Measurements from ENCODE around the gene TOB1. TPM values are rescaled to one million over a fixed set of nuclear protein-coding genes. Genes with fewer than 3 reads are reported as not detected.

Gene TOB1
- polyA plus RNA-seq, 1 of the 3 experiments (the other 2 are of a cell fraction), result 19.3 TPM

DNA sequence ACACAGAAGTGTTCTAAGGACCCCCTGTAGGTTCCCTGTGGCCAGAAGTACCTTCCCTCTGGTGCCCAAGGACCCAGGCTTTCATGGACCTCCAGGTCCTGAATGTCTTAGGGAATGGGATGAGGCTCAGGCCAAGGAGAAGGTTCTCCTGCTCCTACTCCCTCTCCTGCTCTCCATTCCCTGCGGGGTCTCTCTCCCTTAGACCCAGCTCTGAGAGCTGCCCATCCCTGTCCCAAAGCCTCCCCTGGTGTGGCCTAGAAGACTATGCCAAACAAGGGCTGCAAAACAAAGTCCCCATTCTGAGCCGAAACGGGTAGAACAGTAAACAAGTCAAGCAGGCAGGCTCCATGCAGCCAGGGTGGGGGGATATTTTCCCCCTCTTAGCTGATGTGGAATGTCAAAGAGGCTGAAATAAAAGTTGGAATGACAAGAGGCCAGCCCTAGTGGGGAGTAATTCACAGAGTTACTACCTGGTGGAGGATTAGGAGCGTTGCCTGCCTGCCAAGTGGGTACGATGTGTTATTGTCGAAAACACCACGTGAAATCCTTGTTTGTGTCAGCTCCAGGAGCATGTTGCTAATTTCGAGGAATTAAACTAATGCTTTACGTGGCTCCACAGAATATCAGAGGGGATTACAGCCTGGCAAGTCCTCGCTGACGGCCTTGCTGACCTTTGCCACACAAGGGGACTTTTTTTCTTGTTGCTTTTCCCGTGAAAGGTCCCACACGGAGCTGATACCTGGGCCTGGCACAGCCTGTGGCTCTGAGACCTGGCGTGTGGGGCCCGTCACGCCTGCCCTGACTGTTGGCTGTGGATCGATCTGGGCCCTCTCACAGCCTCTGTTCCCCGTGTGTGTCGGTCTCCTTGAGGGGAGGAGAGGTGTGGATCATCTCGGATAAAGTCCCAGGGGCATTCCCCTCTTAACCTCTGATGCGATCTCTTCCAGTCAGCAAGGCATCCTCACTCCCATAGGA is 27.9 kb downstream of the TOB1 start:
- no peaks in the 10 kb centered on the region for H3K9me3 ChIP-seq
- H4K20me1 ChIP-seq (ENCODE audit: insufficient read depth), result no peaks in the 10 kb centered on the region
- WGBS (ENCODE audit: low lambda C conversion rate), result 75% methylated on average over 21 of the region's 21 CpGs
- CTCF ChIA-PET, result interaction anchor here (0.9 to 26.2 kb wide), 12 partner anchors 8 to 355 kb away, joined by 3 to 520 read pairs (median 6); no protein-coding TSS in a partner anchor
- H3K4me3 ChIP-seq (ENCODE audit: low read depth in 2 of 2, low read length in 1 of 2), result no peak overlapping the region
- H3K27me3 ChIP-seq (ENCODE audit: insufficient read depth), result no peaks in the 10 kb centered on the region; the same call in 1 of the 2 replicates
- H3K36me3 ChIP-seq (replicated peaks in 1 of 2; ENCODE audit: control insufficient read depth in 1 of 2, insufficient read depth in 2 of 2, low read length in 1 of 2), result no peaks in the 10 kb centered on the region
- H3K27ac ChIP-seq (ENCODE audit: low read depth in 2 of 2, low read length in 1 of 2), result no peak overlapping the region
- peaks cover 0 to 11% of the 10 kb centered on the region in 2 experiments; a peak in 1 of 4 replicates for H3K4me1 ChIP-seq (ENCODE audit: control insufficient read depth in 1 of 2, insufficient read depth in 2 of 2, low read depth in 1 of 2, low read length in 1 of 2)
- no peak overlapping the region for H3K9ac ChIP-seq
- no peak for DNase-seq
- POLR2A ChIA-PET, result no interaction called here
- no peak overlapping the region for H3K4me2 ChIP-seq
- H2AFZ ChIP-seq (ENCODE audit: low read depth), result no peak overlapping the region
- no peaks in the 10 kb centered on the region for H3K9me2 ChIP-seq
- no peak for TF ChIP-seq SIN3A (IDR thresholded peaks at IDR 0.05; ENCODE audit: borderline replicate concordance, low read depth, low read length)
- no peak for TF ChIP-seq JUND (IDR thresholded peaks at IDR 0.05)
- TF ChIP-seq FOXM1 (IDR thresholded peaks at IDR 0.05; ENCODE audit: low read depth), result no peak
- TF ChIP-seq TEAD4 (IDR thresholded peaks at IDR 0.05; ENCODE audit: borderline replicate concordance, insufficient read depth), result no peak
- no peaks in the 10 kb centered on the region for H3F3A ChIP-seq (replicated peaks; ENCODE audit: insufficient read depth)
- no peaks in the 10 kb centered on the region for H3K79me2 ChIP-seq (ENCODE audit: insufficient read depth)

DNA sequence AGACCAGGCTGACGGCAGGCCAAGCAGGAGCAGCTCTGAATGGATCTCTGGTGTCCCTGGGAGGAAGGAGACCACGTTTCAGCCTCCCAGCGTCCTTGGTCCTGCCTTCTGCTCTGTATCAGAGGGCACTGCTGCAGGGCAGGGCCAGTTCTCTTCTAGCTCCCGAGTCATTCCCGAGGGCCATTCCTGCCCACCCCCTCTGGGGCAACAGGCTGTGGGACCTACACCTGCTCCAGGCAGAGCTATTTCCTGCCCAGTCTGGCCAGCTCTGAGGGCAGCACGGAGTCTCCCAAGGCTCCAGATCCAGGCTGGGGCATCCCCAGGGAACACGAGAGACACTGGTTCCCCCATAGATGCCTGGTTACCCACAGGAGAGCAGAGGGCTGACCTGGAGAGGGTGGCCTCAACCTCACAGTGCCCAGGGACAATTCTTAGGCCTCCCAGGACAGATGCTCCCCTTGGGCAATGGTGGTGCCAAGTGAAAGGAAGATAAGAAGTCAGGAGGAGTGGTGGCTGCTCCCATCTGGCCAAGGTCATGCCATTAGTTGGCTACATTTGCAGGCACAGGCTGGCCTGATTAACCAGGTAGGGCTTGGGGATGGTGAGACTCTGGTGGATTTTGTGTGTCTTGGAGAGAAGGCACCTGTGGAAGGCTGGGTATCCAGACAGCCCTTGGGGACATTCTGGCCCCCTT is 28.7 kb downstream of the TOB1 start:
- Histone ChIP-seq H3K36me3 (replicated peaks in 1 of 2; ENCODE audit: control insufficient read depth in 1 of 2, insufficient read depth in 2 of 2, low read length in 1 of 2) (no peaks in the 10 kb centered on the region), H3K27me3 (ENCODE audit: insufficient read depth) (no peaks in the 10 kb centered on the region; the same call in 1 of the 2 replicates), H3K4me3 (ENCODE audit: low read depth in 2 of 2, low read length in 1 of 2) (no peak overlapping the region), H4K20me1 (ENCODE audit: insufficient read depth) (no peaks in the 10 kb centered on the region), H3K9me2 (no peaks in the 10 kb centered on the region), H3K9me3 (no peaks in the 10 kb centered on the region), H3K79me2 (ENCODE audit: insufficient read depth) (no peaks in the 10 kb centered on the region), H3K4me1 (ENCODE audit: control insufficient read depth in 1 of 2, insufficient read depth in 2 of 2, low read depth in 1 of 2, low read length in 1 of 2) (peaks cover 0 to 12% of the 10 kb centered on the region in 2 experiments; a peak in 1 of 4 replicates), H2AFZ (ENCODE audit: low read depth) (no peak overlapping the region), H3F3A (replicated peaks; ENCODE audit: insufficient read depth) (no peaks in the 10 kb centered on the region), H3K4me2 (no peak overlapping the region), H3K27ac (ENCODE audit: low read depth in 2 of 2, low read length in 1 of 2) (no peak overlapping the region), H3K9ac (no peak overlapping the region)
- ChIA-PET CTCF (interaction anchor here (1.1 to 26.2 kb wide), 5 partner anchors 15 to 54 kb away, joined by 3 to 520 read pairs (median 7); no protein-coding TSS in a partner anchor), POLR2A (no interaction called here)
- 76% methylated on average over 7 of the region's 7 CpGs for WGBS (ENCODE audit: low lambda C conversion rate)
- no peak for DNase-seq
- no peak for TF ChIP-seq IRF3 (IDR thresholded peaks at IDR 0.05; ENCODE audit: low read depth, low read length)
- no peak for TF ChIP-seq MXI1 (IDR thresholded peaks at IDR 0.05; ENCODE audit: low read depth, low read length)
- TF ChIP-seq JUND (IDR thresholded peaks at IDR 0.05), result no peak
- TF ChIP-seq CTCF (IDR thresholded peaks at IDR 0.05), result no peak
- no peak for TF ChIP-seq TCF12 (IDR thresholded peaks at IDR 0.05)
- no peak for TF ChIP-seq FOSL2 (IDR thresholded peaks at IDR 0.05; ENCODE audit: borderline replicate concordance, low read depth)
- no peak for TF ChIP-seq SIN3A (IDR thresholded peaks at IDR 0.05; ENCODE audit: borderline replicate concordance, low read depth, low read length)
- no peak for TF ChIP-seq NFIC (IDR thresholded peaks at IDR 0.05; ENCODE audit: borderline replicate concordance)
- TF ChIP-seq RXRA (IDR thresholded peaks at IDR 0.05; ENCODE audit: borderline replicate concordance, low read depth), result no peak
- TF ChIP-seq, protein P1, sequence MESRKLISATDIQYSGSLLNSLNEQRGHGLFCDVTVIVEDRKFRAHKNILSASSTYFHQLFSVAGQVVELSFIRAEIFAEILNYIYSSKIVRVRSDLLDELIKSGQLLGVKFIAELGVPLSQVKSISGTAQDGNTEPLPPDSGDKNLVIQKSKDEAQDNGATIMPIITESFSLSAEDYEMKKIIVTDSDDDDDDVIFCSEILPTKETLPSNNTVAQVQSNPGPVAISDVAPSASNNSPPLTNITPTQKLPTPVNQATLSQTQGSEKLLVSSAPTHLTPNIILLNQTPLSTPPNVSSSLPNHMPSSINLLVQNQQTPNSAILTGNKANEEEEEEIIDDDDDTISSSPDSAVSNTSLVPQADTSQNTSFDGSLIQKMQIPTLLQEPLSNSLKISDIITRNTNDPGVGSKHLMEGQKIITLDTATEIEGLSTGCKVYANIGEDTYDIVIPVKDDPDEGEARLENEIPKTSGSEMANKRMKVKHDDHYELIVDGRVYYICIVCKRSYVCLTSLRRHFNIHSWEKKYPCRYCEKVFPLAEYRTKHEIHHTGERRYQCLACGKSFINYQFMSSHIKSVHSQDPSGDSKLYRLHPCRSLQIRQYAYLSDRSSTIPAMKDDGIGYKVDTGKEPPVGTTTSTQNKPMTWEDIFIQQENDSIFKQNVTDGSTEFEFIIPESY (IDR thresholded peaks at IDR 0.05; ENCODE audit: borderline replicate concordance, low read depth), result no peak
- no peak for TF ChIP-seq REST (IDR thresholded peaks at IDR 0.05; ENCODE audit: low read depth, low read length)
